ENCODE data around the gene DOLPP1. TPM values are rescaled to one million over a fixed set of nuclear protein-coding genes. Genes with fewer than 3 reads are reported as not detected.

Gene DOLPP1
- total and polyA plus RNA-seq, 2 of the 8 experiments (the other 6 are each of a cell fraction or from before 2014, with no cell fraction given): 36.0 to 45.3 TPM

DNA sequence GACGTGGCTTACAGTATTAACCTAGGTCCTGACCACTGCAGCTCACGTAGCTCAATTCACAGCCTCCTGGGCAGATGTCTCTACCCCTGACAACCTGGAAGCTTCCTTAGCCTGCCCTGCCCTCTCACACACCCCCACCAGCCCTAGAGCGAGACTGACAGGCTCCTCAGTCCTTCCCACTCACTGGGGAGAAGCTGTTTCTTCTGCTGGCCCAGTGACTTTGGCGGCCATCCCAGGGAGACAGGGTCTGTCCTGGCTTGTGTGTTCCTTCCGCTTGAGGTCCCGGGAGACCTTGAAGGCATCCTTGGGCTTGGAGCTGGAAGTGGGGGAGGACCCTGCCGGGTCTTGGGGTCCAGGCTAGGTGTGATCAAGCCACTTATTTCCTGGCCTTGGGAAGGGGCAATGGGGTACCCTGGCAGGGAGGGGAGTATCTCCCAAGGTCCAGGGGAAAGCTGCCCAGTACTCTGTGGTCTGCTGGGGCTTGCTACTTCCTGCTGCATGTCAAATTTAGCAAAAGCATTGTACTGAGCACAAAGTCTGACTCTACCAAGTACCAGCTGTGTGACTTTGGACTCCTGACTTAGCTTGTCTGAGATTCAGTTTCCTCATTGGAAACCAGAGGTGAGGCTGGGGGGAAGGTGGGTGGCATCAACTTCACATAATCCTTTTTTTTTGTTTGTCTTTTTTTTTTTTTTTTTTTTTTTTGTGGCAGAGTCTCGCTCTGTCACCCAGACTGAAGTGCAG is 42.6 kb upstream of the DOLPP1 start (continued):
- TF ChIP-seq SIX5 (IDR thresholded peaks at IDR 0.05; ENCODE audit: low read depth, low read length): no peak
- no peak for TF ChIP-seq CHD2 (IDR thresholded peaks at IDR 0.05; ENCODE audit: low read length)
- no peak for TF ChIP-seq SIRT6 (IDR thresholded peaks at IDR 0.05; ENCODE audit: low read length)
- TF ChIP-seq NRF1 (IDR thresholded peaks at IDR 0.05; ENCODE audit: low read depth, low read length): no peak
- TF ChIP-seq TCF12 (IDR thresholded peaks at IDR 0.05; ENCODE audit: low read depth, low read length): no peak
- TF ChIP-seq, protein P1, sequence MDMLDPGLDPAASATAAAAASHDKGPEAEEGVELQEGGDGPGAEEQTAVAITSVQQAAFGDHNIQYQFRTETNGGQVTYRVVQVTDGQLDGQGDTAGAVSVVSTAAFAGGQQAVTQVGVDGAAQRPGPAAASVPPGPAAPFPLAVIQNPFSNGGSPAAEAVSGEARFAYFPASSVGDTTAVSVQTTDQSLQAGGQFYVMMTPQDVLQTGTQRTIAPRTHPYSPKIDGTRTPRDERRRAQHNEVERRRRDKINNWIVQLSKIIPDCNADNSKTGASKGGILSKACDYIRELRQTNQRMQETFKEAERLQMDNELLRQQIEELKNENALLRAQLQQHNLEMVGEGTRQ (IDR thresholded peaks at IDR 0.05; ENCODE audit: low read length): no peak
- no peak for TF ChIP-seq HDAC6 (IDR thresholded peaks at IDR 0.05; ENCODE audit: low read depth, low read length)
- TF ChIP-seq ZNF274 (IDR thresholded peaks at IDR 0.05; ENCODE audit: borderline replicate concordance, extremely low read depth, low read length): no peak

Data from H1 (cell line).